Ishikawa (cell line): ENCODE data around the gene MMP2.

ENCODE experiments used
- EP300 ChIP-seq: IDR thresholded peaks from 2 replicates; pipeline ENCODE4 v1.6.1; 2012; ENCODE audit warnings: borderline replicate concordance
- MAX ChIP-seq: IDR thresholded peaks from 2 replicates; pipeline ENCODE4 v1.6.1; 2012
- RAD21 ChIP-seq: IDR thresholded peaks from 2 replicates; pipeline ENCODE4 v1.6.1; 2012; ENCODE audit warnings: low read depth
- TAF1 ChIP-seq: IDR thresholded peaks from 2 replicates; pipeline ENCODE4 v1.6.1; 2012; ENCODE audit warnings: low read depth, mild to moderate bottlenecking
- TCF12 ChIP-seq: IDR thresholded peaks from 2 replicates; pipeline ENCODE4 v1.6.1; 2012; ENCODE audit warnings: low read depth
- TF ChIP-seq, protein P1 (sequence below): IDR thresholded peaks from 2 replicates; pipeline ENCODE4 v1.6.1; 2012
- TF ChIP-seq, protein P2 (sequence below): IDR thresholded peaks from 2 replicates; pipeline ENCODE4 v1.6.1; 2012; ENCODE audit warnings: low read depth, mild to moderate bottlenecking

DNA sequence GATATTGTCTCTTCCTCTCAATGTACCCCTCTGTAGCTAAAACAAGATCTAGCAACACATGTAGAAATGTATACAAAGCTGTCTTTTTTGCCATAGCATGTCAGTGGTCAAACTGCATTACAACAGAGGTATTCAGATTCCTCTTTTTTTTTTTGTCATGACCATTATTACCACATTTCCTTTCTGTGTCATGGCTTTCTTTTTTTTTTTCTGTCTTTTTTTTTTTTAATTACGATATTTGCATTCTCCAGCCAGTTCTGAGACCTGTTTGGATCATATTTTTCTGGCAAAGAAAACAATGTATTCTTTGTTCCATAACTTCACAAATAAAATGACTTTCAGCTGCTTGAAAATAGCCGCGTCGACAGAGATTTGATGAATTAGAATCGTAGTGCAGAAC is 60.1 kb downstream of the MMP2 start:
- no peak for TF ChIP-seq EP300
- TF ChIP-seq, protein P1, sequence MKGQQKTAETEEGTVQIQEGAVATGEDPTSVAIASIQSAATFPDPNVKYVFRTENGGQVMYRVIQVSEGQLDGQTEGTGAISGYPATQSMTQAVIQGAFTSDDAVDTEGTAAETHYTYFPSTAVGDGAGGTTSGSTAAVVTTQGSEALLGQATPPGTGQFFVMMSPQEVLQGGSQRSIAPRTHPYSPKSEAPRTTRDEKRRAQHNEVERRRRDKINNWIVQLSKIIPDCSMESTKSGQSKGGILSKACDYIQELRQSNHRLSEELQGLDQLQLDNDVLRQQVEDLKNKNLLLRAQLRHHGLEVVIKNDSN, result no peak
- no peak for TF ChIP-seq RAD21
- no peak for TF ChIP-seq TAF1
- no peak for TF ChIP-seq MAX
- TF ChIP-seq TCF12, result no peak
- TF ChIP-seq, protein P2, sequence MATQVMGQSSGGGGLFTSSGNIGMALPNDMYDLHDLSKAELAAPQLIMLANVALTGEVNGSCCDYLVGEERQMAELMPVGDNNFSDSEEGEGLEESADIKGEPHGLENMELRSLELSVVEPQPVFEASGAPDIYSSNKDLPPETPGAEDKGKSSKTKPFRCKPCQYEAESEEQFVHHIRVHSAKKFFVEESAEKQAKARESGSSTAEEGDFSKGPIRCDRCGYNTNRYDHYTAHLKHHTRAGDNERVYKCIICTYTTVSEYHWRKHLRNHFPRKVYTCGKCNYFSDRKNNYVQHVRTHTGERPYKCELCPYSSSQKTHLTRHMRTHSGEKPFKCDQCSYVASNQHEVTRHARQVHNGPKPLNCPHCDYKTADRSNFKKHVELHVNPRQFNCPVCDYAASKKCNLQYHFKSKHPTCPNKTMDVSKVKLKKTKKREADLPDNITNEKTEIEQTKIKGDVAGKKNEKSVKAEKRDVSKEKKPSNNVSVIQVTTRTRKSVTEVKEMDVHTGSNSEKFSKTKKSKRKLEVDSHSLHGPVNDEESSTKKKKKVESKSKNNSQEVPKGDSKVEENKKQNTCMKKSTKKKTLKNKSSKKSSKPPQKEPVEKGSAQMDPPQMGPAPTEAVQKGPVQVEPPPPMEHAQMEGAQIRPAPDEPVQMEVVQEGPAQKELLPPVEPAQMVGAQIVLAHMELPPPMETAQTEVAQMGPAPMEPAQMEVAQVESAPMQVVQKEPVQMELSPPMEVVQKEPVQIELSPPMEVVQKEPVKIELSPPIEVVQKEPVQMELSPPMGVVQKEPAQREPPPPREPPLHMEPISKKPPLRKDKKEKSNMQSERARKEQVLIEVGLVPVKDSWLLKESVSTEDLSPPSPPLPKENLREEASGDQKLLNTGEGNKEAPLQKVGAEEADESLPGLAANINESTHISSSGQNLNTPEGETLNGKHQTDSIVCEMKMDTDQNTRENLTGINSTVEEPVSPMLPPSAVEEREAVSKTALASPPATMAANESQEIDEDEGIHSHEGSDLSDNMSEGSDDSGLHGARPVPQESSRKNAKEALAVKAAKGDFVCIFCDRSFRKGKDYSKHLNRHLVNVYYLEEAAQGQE, result no peak
